GM19397 (cell line): ENCODE measurements around the gene ANKRD55.
"Not testable (repeated sequence)": the region's sequence is repeated elsewhere in the genome, so short reads cannot be mapped to it uniquely, and the experiment has no call there.

Experiments
- ATAC-seq: cut with Tn5 transposase; IDR thresholded peaks from one replicate; pipeline ENCODE4 v1.9.1; 2021; ENCODE audit warnings: mild to moderate bottlenecking, moderate library complexity; ENCODE audit not compliant: unreplicated experiment

Gene ANKRD55

DNA sequence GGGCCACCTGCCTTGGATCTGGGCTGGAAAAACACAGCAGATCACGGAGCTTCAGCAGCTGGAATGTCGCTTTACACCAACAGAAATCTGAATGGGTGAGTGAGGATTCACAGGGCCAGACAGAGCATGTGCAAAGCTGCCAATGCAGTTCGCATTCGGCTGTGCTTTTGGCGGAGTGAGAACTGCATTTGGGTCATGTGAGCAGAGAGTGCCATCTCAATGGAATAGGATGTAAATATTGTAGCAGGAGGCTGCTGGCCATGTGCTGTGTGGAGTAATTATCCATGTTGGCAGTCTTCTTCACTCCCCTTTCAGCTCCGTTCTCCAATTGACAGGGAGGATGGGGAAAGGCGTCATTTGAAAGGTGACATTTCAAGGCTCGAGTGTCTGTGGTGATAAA lies at the start of gene ANKRD55:
ANKRD55 (minus strand) TSS at position 101 of the 400 bp plus-strand sequence. CDS start 417 bp downstream, outside the sequence.
- ATAC-seq = no peak

DNA sequence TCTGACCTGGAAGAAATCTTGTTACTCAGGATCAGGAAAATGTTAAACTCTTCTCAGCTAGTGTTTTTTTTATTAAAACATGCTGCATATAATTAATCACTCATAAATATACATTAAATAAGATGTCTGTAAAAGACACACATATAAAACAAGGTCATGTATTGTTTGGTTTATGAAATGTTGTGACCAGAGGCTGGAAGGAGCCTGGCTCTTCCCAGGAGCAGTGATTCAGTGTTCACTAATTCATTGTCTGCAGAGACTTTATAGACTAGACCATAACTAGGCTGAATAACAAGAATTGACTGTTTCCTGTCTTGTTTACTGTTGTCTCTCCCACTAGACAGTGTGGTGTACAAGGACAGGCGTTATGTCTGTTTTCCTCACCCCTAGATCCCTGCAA lies 49.1 kb upstream of the ANKRD55 start:
- no peak for ATAC-seq

DNA sequence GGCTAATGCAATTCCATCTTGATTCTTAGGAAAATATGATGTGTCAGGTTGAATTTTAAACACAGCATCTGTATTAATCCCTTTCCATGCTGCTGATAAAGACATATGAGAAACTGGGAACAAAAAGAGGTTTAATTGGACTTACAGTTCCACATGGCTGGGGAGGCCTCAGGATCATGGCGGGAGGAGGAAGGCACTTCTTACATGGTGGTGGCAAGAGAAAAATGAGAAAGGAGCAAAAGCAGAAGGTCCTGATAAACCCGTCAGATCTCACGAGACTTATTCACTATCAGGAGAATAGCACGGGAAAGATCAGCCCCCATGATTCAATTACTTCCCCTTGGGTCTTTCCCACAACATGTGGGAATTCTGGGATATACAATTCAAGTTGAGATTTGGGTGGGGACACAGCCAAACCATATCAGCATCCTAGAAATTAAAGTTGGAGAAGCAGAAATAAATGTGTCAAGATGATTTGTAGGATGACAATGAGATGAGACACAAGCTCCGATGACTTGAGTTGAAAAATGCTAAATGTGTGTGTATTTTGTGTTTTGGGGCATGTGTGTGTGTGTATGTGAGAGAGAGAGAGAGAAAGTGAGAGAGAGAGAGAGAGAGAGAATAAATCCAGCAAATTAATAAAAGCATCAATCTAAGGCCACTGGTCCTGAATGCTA lies 48.5 kb upstream of the ANKRD55 start:
- no peak for ATAC-seq

DNA sequence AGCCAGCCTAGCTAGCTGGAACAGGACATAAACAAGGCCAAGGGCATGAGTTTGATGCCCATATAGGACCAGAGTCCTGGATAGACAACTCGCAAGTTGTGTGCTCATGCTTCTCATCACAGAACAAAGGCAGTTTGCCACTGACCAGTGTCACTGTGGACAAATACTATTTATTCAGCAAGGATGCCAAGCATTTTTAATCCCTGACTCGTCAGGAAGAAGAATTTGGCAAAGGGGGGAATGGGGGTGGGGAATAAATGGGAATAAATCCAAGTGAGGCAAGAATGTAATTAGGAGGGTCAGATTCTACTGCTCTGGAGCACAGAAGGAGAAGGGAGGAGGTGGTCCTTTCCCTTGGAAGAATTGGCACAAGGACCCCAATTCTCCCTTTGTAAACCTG lies 46.8 kb upstream of the ANKRD55 start:
- no peak for ATAC-seq

DNA sequence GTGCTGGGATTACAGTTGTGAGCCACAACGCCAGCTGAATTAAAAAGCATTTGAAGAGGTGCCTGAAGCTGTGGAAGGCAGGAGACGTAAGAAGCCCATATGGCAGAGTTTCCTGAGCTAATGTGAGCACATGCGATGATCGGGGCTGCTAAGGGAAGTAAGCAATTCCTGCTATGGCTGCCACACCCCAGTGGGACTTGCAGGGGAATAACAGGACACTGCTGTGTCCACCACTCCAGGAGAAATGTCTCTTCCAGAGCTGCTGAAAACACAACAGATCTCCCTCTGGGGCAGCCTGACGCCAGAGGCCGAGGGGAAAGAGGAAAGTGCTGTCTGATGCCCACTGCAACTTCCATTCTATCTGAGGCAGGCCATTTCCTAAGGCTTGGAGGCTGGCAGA lies 46.2 kb upstream of the ANKRD55 start:
- ATAC-seq = no peak

DNA sequence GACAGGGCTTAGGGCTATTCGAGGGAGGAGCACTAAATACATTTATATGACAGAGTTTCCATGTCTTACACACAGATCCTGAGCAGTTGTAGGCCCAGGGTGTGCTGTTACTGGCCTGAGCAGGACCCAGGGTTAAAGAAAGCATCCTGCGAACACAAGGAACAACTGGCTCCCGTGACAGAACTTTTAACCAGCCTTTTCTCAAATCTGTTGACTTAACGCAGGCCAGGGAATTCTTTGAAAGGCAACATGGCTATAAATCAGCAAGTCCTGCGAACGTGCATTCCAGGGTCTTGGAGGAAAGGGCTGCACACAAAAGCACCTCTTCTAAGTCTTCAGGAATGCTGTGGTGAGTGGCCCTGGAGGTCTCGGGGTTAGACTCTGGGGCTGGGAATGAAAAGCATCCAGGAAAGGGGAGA lies 45.2 kb upstream of the ANKRD55 start:
- ATAC-seq = no peak

DNA sequence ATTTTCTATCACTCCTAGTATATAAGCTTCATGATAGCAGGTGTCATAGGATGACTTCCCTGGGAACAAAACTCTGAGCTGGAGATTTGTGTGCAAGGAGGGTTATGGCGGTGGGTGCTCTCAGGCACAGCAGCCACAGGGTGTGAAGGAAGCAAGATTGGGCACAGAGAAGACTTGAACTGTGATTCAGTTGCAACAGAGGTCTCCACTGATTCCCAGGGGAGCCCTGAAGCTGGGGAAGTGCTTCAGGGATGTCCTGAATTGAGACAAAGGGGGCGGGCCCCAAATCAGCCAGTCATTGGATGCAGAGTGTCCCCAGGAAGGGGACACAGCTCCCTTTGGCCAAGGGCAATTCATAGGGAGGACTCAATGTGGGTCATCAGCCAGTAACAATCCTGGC lies 44.4 kb upstream of the ANKRD55 start:
- no peak for ATAC-seq

DNA sequence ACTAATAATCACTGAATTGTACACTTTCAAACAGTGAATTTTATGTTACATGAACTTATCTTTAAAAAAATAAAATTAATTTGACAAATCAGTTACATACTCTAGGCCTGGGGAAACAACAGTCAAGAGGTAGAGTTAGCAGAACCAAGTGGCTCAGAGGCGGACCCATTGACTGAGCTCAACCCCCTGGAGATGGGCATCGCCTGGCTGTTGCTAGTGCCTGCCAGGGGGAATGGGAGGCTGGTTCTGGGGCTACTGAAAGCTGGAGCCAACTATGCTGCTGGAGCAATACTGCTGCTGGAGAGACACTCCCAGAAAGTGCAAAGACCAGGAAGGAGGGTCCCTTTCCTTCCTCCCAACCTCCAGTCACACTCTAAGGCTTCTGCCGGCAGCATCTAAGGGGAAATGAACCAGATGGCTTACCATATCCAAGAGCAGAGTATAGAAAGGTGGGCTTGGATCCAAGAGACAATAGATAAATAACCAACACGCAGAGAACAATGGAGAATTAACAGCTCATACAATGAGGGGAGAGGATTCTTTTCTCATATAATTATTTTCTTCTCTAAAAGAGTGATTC lies 40.3 kb upstream of the ANKRD55 start:
- no peak for ATAC-seq

DNA sequence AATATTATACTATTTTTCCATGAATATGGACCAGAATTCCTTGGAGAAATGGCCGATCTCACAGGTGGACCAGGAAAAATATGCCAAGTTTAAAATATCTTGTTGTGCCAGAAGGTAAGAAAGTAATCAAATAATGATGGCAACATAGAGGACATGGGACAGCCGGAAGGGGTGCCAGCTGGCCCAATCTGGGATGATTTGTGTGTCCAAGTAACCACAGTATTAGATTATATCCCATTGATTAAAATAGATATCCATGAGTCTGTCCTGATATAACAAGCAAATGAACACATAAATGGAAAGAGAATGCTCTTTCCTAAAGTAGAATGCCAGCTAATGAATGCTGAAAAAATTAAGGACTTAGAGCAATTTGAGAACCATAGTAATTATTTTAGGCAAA lies 39.6 kb upstream of the ANKRD55 start:
- ATAC-seq = no peak

DNA sequence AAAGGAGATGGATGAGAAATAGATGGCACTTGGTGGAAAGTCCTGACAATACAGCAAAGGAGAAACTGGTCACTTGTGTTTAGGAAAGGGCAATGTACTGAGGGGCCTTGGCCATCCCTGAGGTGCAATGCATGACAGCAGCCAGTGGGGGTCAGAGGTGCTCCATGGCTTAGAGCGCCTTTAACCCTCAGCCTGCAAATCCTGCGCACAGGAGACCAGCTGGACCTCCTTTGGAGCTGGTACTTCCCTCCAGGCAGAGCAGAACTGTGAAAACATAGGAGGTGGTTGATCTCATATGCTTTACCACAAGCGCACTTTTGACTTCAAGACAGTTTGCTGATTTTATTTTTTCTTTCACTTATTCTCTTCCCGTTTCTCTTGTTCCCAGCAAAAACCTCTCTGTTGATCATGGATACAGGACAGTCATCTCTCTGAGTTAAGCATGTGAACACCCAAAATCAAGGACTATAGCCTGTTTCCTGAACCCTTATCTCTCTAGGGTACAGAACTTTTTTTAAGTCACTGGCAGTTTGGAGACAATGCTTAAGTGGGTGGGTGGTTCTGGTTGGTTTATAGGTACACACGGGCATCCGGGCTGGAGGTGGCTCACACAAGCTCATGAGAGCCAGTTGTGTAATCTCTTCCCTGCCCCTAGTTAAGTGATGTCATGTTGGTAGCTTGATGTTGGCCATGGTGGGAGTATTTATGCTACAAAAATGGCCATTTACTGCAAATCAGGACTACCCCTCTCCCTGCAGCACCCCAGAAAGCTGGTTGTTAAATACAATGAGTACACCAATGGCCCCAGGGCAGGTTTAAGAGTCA lies 37.6 kb upstream of the ANKRD55 start:
- peak; percentile 89 for ATAC-seq

DNA sequence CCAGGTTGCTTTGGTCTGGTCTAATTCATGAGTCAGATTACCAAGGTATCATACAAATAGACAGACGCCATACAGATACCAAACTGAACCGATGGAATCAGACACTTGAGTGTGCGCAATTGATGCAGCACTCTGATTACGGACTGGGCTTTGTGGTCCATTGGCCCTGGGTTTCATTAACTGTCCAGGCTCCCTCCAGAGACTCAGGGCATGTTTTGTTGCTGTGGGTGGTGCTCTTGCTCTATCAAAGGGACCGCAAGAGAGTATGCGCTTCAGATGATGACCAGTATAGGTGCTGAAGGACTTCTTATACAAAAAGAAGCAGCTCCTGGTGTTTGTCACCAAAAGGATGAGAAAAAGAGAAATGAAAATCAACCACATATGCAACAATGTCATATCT lies 36.9 kb upstream of the ANKRD55 start:
- no peak for ATAC-seq

DNA sequence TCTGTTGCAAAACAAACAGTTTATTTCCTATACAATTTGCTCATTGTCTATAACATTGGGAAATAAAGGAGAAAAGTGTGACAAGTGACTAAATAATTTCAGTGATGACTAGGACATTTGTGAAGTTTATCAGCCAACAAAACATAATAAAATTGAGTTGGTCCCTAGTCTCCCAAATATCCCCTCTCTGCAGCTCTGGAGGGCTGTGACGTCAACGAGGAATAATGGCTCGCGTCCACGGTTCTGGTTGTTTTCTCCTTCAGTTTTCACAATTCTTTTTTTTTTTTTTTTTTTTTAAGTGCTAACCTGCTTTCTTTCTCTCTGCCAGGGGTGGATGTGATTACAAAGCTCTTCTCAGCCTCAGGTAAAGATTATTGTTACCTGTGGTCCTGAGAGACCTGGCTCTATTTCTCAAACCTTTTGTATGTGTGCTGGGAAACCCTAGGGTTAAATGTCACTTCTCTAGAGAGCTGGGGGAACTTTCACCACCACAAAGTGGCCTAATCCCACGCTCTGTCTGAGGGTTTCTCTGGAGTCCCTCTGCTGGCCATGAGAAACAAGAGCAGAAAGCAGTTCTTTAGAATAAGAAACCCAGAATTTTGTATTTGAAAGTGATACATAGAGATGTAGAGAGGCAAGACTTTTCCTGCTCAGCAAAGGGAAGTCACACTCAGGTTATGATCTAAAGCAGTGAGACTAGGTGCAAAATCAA lies 36.2 kb upstream of the ANKRD55 start:
- ATAC-seq = no peak

DNA sequence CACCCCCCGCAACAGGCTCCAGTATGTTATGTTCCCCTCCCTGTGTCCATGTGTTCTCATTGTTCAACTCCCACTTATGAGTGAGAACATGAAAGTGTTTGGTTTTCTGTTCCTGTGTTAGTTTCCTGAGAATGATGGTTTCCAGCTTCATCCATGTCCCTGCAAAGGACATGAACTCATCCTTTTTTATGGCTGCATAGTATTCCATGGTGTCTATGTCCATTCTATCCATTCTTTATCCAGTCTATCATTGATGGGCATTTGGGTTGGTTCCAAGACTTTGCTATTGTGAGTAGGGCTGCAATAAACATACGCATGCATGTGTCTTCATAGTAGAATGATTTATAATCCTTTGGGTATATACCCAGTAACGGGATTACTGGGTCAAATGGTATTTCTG lies 35.6 kb upstream of the ANKRD55 start:
- ATAC-seq = not testable (repeated sequence)

DNA sequence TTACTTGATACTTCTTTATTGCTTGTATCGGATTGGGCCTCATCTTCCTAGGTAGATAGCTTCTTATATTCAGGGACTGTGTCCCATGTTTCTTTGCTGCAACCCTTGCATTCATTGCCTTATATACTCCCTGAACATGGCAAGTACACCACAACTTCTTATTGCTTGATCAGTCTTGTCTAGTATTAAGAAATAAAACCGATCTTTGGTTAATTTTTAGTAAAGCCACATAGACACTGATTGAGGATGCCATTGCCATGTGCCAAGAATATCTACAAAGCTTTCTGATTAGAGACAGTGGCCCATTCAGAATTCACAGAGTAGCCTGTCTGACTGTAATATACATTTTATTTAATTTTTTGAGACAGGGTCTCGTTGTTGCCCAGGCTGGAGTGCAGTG lies 34.7 kb upstream of the ANKRD55 start:
- ATAC-seq = no peak

DNA sequence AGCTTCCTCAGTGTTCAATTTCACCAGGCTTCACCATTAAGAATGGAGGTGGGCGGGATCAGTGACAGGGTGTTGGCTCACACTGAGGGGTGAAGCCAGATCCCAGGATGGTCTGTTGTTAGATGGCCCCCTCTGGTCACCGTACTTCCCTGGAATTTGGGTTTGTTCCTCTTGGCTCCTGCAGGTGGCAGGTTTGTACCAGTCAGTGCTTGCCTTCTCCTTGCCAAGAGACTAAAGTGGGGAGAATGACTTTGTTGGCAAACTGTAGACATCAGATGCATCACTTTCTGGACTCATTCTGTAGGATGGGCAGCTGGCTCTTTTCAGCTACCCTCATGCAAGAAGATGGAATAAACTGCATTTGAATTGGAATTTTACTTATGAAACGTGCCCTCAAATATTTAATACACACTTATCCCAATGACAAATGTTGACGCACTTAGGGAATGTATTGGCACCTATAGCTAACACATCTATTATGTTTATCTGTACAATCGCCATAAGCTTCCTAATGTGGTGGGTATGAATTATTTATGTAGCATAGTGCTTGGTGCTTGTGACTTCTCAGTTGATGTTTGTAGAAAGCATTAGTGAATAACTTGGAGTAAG lies 31.4 kb upstream of the ANKRD55 start:
- no peak for ATAC-seq

DNA sequence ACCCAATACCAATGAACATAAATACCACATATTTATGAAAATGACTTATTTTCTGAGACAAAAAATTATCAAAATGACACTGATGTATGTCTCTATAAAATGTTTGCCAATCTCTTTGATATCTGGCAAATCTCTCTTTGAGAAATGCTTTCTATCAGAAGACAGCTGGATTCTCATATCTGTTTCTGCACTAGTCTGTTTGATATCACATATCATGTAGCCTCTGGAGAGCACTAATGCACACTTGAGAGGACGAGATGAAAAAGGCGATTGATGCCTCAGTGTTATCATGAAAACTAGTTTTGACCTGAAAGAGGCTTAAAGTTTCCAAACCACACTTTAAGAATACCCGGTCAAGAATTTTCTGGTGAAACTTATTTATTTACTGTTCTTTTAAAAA lies 29.1 kb upstream of the ANKRD55 start:
- ATAC-seq = no peak

DNA sequence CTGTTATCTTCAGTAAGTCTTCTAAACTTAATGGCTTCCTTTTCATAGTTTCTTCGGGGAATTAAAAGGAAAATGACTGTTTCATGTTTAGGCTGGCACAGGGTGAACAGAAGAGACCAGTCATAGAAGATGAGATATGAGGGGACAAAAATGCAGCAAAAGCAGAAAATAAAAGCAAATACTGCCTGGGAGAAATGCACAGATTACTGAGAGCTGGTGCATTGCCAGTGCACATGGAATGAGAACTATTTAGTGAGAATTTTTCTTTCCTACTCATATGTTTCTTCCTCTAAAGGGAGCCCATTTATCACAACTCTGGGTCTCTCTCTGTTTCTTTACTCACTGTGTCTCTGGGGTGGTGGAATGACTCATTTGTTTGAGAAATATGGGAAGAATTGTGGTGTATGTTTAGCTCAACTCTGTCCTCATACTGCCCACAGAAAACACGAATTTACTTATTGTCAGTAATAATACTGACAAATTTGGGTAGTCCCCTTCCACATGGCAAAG lies 25.9 kb upstream of the ANKRD55 start:
- ATAC-seq = no peak

DNA sequence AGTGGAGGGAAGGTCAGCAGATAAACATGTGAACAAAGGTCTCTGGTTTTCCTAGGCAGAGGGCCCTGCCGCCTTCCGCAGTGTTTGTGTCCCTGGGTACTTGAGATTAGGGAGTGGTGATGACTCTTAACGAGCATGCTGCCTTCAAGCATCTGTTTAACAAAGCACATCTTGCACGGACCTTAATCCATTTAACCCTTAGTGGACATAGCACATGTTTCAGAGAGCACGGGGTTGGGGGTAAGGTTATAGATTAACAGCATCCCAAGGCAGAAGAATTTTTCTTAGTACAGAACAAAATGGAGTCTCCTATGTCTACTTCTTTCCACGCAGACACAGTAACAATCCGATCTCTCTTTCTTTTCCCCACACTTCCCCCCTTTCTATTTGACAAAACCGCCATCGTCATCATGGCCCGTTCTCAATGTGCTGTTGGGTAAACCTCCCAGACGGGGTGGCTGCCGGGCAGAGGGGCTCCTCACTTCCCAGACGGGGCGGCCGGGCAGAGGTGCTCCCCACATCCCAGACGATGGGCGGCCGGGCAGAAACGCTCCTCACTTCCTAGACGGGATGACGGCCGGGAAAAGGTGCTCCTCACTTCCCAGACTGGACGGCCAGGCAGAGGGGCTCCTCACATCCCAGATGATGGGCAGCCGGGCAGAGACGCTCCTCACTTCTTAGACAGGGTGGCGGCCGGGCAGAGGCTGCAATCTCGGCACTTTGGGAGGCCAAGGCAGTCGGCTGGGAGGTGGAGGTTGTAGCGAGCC lies 24.8 kb upstream of the ANKRD55 start:
- not testable (repeated sequence) for ATAC-seq

DNA sequence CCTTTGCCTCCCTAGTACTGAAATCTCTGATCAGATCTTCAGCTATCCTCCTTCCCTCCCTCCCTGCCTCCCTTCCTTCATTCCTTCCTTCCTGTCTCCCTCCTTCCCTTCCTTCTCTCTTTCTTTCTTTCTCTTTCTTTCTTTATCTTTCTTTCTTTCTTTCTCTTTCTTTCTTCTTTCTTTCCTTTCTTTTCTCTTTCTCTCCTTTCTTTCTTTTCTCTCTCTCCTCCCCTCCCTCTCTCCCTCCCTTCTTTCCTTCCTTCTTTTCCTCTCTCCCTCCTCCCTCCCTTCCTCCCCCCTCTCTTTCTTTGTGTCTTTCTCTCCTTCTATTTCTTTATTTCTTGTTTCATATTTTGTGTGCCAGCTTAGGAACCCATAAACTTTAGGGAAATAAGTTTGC lies 23.9 kb upstream of the ANKRD55 start:
- ATAC-seq = no peak

DNA sequence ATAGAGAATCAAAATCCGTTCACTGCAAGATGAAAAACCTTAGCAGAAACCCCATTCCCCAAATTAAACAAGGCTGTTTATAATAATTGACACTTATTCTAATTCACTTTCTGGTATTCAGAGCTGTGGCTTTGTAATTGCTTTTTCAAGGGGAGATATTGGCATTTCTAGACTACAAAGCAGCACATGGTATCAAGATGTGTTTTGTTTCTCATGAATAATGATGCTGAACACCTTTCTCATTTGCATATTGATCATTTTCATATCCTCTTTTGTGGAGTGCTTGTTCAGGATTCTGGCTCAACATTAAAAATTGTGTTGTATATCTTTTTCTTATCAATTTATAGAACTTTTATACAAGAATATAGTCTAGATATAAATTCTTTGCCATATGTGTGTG lies 22.4 kb upstream of the ANKRD55 start:
- ATAC-seq = no peak
